IMR-90 (cell line): ENCODE data around the gene GPR157. TPM values are rescaled to one million over a fixed set of nuclear protein-coding genes. Genes with fewer than 3 reads are reported as not detected.

Experiments
- ATAC-seq: fragments of 200-7000 bp; cut with Tn5 transposase; 2 replicates; pipeline ENCODE4 v1.9.1; 2020; ENCODE audit warnings: low read depth, mild to moderate bottlenecking, moderate library complexity
- BruUV-seq: library from RNA; stranded (reverse); fragments of 400-500 nt; replicated peaks from 2 replicates; lab custom pipeline; 2021; lab: Mats Ljungman, UMichigan
- CTCF ChIA-PET: fragments of 300-600 bp; formaldehyde crosslinking; extraction: SDS; loops from one replicate; lab custom pipeline; 2021; ENCODE audit warnings: antibody characterized with exemption; lab: Yijun Ruan, JAX
- POLR2A ChIA-PET: fragments of 300-600 bp; sonication (Branson Sonifier 250); formaldehyde crosslinking; loops from one replicate; lab custom pipeline; 2022; ENCODE audit warnings: antibody characterized with exemption; ENCODE audit not compliant: unreplicated experiment; lab: Charles Lee
- DNase-seq: peaks from one replicate; pipeline ENCODE4 v3.0.0; 2013
- H2AFZ ChIP-seq: replicated peaks from 2 replicates; pipeline ENCODE3; 2013; ENCODE audit warnings: low read length, mild to moderate bottlenecking; ENCODE audit not compliant: poor library complexity
- H2AK5ac ChIP-seq: 2 replicates; pipeline ENCODE4 v1.6.1; 2013; ENCODE audit warnings: low read depth, low read length, inconsistent platforms
- H2AK9ac ChIP-seq: replicated peaks from 2 replicates; pipeline ENCODE3; 2013; ENCODE audit warnings: mild to moderate bottlenecking, low read depth, low read length, moderate library complexity; ENCODE audit not compliant: poor library complexity
- H2BK120ac ChIP-seq: 2 replicates; pipeline ENCODE4 v1.6.1; 2013; ENCODE audit warnings: low read depth, low read length, inconsistent platforms
- H2BK15ac ChIP-seq: 3 replicates; pipeline ENCODE4 v1.6.1; 2013; ENCODE audit warnings: low read depth, low read length, inconsistent platforms
- H2BK20ac ChIP-seq: 2 replicates; pipeline ENCODE4 v1.6.1; 2013; ENCODE audit warnings: low read depth, mild to moderate bottlenecking, inconsistent platforms, low read length, moderate library complexity
- H2BK5ac ChIP-seq: 2 replicates; pipeline ENCODE4 v1.6.1; 2013; ENCODE audit warnings: mild to moderate bottlenecking, low read depth, low read length, inconsistent platforms; ENCODE audit not compliant: poor library complexity, severe bottlenecking
- H3K14ac ChIP-seq: replicated peaks from 2 replicates; pipeline ENCODE4 v1.6.1; 2013; ENCODE audit warnings: low read depth, low read length, inconsistent platforms
- H3K18ac ChIP-seq: 2 replicates; pipeline ENCODE4 v1.6.1; 2013; ENCODE audit warnings: low read depth, low read length, control low read depth
- H3K23ac ChIP-seq: 2 replicates; pipeline ENCODE4 v1.6.1; 2013; ENCODE audit warnings: low read depth, low read length, inconsistent platforms
- H3K27ac ChIP-seq: 2 replicates; pipeline ENCODE4 v1.5.1; 2013; ENCODE audit warnings: mild to moderate bottlenecking, control low read depth, low read length; ENCODE audit not compliant: insufficient read depth
- H3K27me3 ChIP-seq: 2 replicates; pipeline ENCODE4 v1.6.1; 2013; ENCODE audit warnings: low read length; ENCODE audit not compliant: control insufficient read depth, insufficient read depth
- H3K36me3 ChIP-seq: 2 replicates; pipeline ENCODE4 v1.6.1; 2013; ENCODE audit warnings: low read length, mixed read lengths; ENCODE audit not compliant: control insufficient read depth, insufficient read depth
- H3K4ac ChIP-seq: 2 replicates; pipeline ENCODE4 v1.6.1; 2013; ENCODE audit warnings: low read depth, low read length, inconsistent platforms
- H3K4me1 ChIP-seq: 2 replicates; pipeline ENCODE4 v1.6.1; 2013; ENCODE audit warnings: low read length, mixed read lengths; ENCODE audit not compliant: control insufficient read depth, insufficient read depth
- H3K4me2 ChIP-seq: 2 replicates; pipeline ENCODE4 v1.6.1; 2013; ENCODE audit warnings: low read depth, mild to moderate bottlenecking, control low read depth, low read length, moderate library complexity
- H3K4me3 ChIP-seq: 2 replicates; pipeline ENCODE4 v1.5.1; 2013; ENCODE audit warnings: low read depth, mild to moderate bottlenecking, control low read depth, low read length, moderate library complexity; ENCODE audit not compliant: insufficient read depth
- H3K56ac ChIP-seq: 2 replicates; pipeline ENCODE4 v1.6.1; 2013; ENCODE audit warnings: low read length, inconsistent platforms; ENCODE audit not compliant: insufficient read depth; ENCODE audit errors: extremely low read depth
- H3K79me1 ChIP-seq, 2 experiments: 2 replicates each; pipeline ENCODE4 v1.6.1; 2013; ENCODE audit warnings: low read length in 2 of 2, inconsistent platforms in 1 of 2, low read depth in 1 of 2
- H3K9ac ChIP-seq: 2 replicates; pipeline ENCODE4 v1.6.1; 2013; ENCODE audit warnings: low read depth, low read length, control low read depth
- H3K9me1 ChIP-seq: 2 replicates; pipeline ENCODE4 v1.6.1; 2013; ENCODE audit warnings: low read length, inconsistent platforms; ENCODE audit not compliant: insufficient read depth
- H3K9me3 ChIP-seq: 2 replicates; pipeline ENCODE4 v1.6.1; 2013; ENCODE audit warnings: low read length; ENCODE audit not compliant: control insufficient read depth, insufficient read depth
- H4K20me1 ChIP-seq: 2 replicates; pipeline ENCODE4 v1.6.1; 2013; ENCODE audit warnings: low read length, inconsistent platforms; ENCODE audit not compliant: insufficient read depth
- H4K5ac ChIP-seq: 2 replicates; pipeline ENCODE4 v1.6.1; 2013; ENCODE audit warnings: mild to moderate bottlenecking, low read depth, low read length, control low read depth
- H4K8ac ChIP-seq, 2 experiments: 2 replicates each; pipeline ENCODE4 v1.6.1; 2013; ENCODE audit warnings: low read depth in 2 of 2, low read length in 2 of 2, control low read depth in 1 of 2, inconsistent platforms in 1 of 2
- H4K91ac ChIP-seq: 2 replicates; pipeline ENCODE4 v1.6.1; 2013; ENCODE audit warnings: low read depth, low read length, inconsistent platforms; ENCODE audit not compliant: insufficient read depth
- BHLHE40 ChIP-seq: fragments of 150-350 bp; IDR thresholded peaks from 2 replicates; pipeline ENCODE4 v1.6.1; 2016; ENCODE audit warnings: mild to moderate bottlenecking, low read depth, low read length
- CEBPB ChIP-seq: IDR thresholded peaks from 2 replicates; pipeline ENCODE4 v1.6.1; 2012; ENCODE audit warnings: low read depth, low read length, improper control_type of control experiment
- CHD1 ChIP-seq: IDR thresholded peaks from 2 replicates; pipeline ENCODE4 v1.6.1; 2012; ENCODE audit warnings: low read depth, low read length, improper control_type of control experiment
- FOS ChIP-seq: fragments of 150-350 bp; IDR thresholded peaks from 2 replicates; pipeline ENCODE4 v1.6.1; 2016; ENCODE audit warnings: low read depth, low read length
- MAFK ChIP-seq: IDR thresholded peaks from 2 replicates; pipeline ENCODE4 v1.6.1; 2012; ENCODE audit warnings: low read depth, low read length, improper control_type of control experiment
- MXI1 ChIP-seq: IDR thresholded peaks from 2 replicates; pipeline ENCODE4 v1.6.1; 2012; ENCODE audit warnings: low read depth, mild to moderate bottlenecking, low read length, moderate library complexity, borderline replicate concordance
- NFE2L2 ChIP-seq: fragments of 150-350 bp; IDR thresholded peaks from 2 replicates; pipeline ENCODE4 v1.6.1; 2016; ENCODE audit warnings: low read depth, mild to moderate bottlenecking, low read length
- RAD21 ChIP-seq: IDR thresholded peaks from 2 replicates; pipeline ENCODE4 v1.6.1; 2012; ENCODE audit warnings: low read length, improper control_type of control experiment
- RCOR1 ChIP-seq: IDR thresholded peaks from 2 replicates; pipeline ENCODE4 v1.6.1; 2012; ENCODE audit warnings: mild to moderate bottlenecking, low read length, improper control_type of control experiment; ENCODE audit not compliant: insufficient replicate concordance
- RFX5 ChIP-seq: IDR thresholded peaks from 2 replicates; pipeline ENCODE4 v1.8.0; 2012; ENCODE audit warnings: low read depth, mild to moderate bottlenecking, low read length, moderate library complexity
- SMC3 ChIP-seq: fragments of 150-350 bp; IDR thresholded peaks from 2 replicates; pipeline ENCODE4 v1.6.1; 2016; ENCODE audit warnings: low read depth, mild to moderate bottlenecking, antibody characterized with exemption, low read length, moderate library complexity
- WGBS, 2 experiments: methylation state at CpG; one replicate each; pipeline versions ENCODE4 v1.1.5 to v1.1.7; 2013; ENCODE audit warnings: missing lambda C conversion rate in 2 of 2; ENCODE audit not compliant: insufficient read length in 1 of 2; ENCODE audit errors: extremely low coverage in 2 of 2; 5-methylcytosine and 5-hydroxymethylcytosine counted together
- dilution Hi-C: fragments of 300-500 bp; cut with HindIII; formaldehyde crosslinking; loops from one replicate; pipeline ENCODE4 v1.14.3; 2018; ENCODE audit warnings: low sequenced_read_pairs; ENCODE audit not compliant: unreplicated experiment
- in situ Hi-C: fragments of 300-500 bp; cut with MboI; formaldehyde crosslinking; loops from 3 replicates; pipeline ENCODE4 v1.14.3; 2019; ENCODE audit warnings: low sequenced_read_pairs, inconsistent platforms, mixed read lengths
- intact Hi-C: fragments of 100-400 bp; cut with micrococcal nuclease; formaldehyde crosslinking; loops from 2 replicates; pipeline ENCODE4 v1.10.0; 2022
- polyA plus RNA-seq, 3 experiments: library from polyadenylated mRNA; depleted of rRNA; stranded (reverse); fragments of >200 nt; gene quantifications; 2 replicates each; pipeline ENCODE4 v1.2.3, GENCODE V29; 2012; ENCODE audit warnings: low replicate concordance in 1 of 3
- total RNA-seq: library from RNA; depleted of rRNA; stranded (reverse); fragments of >200 nt; gene quantifications from 2 replicates; pipeline ENCODE4 v1.2.3, GENCODE V29; 2012
- TF ChIP-seq, protein P1 (sequence below): fragments of 150-350 bp; IDR thresholded peaks from 2 replicates; pipeline ENCODE4 v1.6.1; 2017; ENCODE audit warnings: mild to moderate bottlenecking, antibody characterized with exemption, low read length, low read depth
- TF ChIP-seq, protein P2 (sequence below): fragments of 150-350 bp; IDR thresholded peaks from 2 replicates; pipeline ENCODE4 v1.6.1; 2016; ENCODE audit warnings: low read depth, mild to moderate bottlenecking, low read length, moderate library complexity, borderline replicate concordance

The GPR157 gene
- total and polyA plus RNA-seq, 2 of the 4 experiments (the other 2 are of a cell fraction), result 1.8 to 2.7 TPM

DNA sequence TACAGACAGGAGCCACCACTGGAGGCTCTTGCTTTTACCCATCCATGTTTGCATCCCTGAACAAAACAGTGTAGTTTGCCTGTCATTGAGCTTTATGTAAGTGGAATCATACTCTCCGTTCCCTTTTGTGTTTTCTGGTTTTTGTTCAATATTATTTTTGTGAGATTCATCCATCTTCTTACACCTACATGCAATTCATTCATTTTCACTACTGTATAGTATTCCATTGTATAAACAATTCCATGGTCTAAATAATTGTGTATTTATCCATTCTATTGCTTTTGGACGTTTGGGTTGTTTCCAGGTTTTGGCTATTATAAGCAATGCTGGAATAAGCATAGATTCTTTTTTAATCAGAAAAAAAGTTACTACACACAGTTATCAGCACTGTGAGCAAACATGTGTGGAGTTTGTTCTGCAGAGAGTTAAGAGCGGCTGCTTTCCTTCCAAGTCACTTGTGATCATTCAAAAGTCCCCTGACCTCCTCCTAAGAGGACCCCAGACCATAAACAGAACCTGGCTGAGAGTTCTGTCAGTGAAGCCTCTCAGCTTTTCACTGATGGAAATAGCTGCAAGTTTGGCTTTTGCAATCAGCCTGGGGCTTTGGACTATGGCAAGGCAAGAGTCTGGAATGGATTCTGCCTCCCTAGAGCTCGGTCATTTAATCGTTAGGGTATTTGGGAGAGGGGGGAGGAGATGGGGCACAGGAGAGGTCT, 5.1 kb upstream of the GPR157 start:
- Histone ChIP-seq H4K8ac (no peak overlapping the region), H2BK20ac (no peak overlapping the region), H2AK9ac (no peak overlapping the region), H3K4me3 (no peak overlapping the region), H3K4me1 (peaks cover 4% of the 10 kb centered on the region; the same call in 1 of the 2 replicates), H3K14ac (no peak overlapping the region), H3K27me3 (peaks cover 2% of the 10 kb centered on the region; the same call in 1 of the 2 replicates), H3K9me3 (no peaks in the 10 kb centered on the region), H3K56ac (no peak overlapping the region), H3K79me1 (no peaks in the 10 kb centered on the region), H2AK5ac (no peak overlapping the region), H4K91ac (no peak overlapping the region), H3K23ac (no peak overlapping the region), H4K20me1 (peaks cover 3% of the 10 kb centered on the region), H2BK5ac (no peak overlapping the region), H3K9ac (no peak overlapping the region), H2BK15ac (no peak overlapping the region), H3K4ac (no peak overlapping the region), H3K9me1 (0 out of 2 replicates have a peak, but pooled peaks cover 4% of the 10 kb centered on the region), H2BK120ac (no peak overlapping the region), H3K4me2 (no peak overlapping the region), H4K5ac (no peak overlapping the region), H3K18ac (no peak overlapping the region), H3K27ac (no peak overlapping the region), H3K36me3 (no peaks in the 10 kb centered on the region), H2AFZ (no peak overlapping the region)
- ChIA-PET POLR2A (no interaction called here), CTCF (no interaction called here)
- 20% methylated on average over 2 of the region's 5 CpGs; no CpG with 5 or more reads in 1 of the 2 experiments for WGBS, 2 experiments
- TF ChIP-seq MXI1 (no peak), CHD1 (no peak), MAFK (no peak), CEBPB (no peak), FOS (no peak), BHLHE40 (no peak), SMC3 (no peak), RAD21 (no peak), RFX5 (no peak), RCOR1 (no peak), NFE2L2 (no peak)
- TF ChIP-seq, protein P1, sequence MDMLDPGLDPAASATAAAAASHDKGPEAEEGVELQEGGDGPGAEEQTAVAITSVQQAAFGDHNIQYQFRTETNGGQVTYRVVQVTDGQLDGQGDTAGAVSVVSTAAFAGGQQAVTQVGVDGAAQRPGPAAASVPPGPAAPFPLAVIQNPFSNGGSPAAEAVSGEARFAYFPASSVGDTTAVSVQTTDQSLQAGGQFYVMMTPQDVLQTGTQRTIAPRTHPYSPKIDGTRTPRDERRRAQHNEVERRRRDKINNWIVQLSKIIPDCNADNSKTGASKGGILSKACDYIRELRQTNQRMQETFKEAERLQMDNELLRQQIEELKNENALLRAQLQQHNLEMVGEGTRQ, result no peak
- TF ChIP-seq, protein P2, sequence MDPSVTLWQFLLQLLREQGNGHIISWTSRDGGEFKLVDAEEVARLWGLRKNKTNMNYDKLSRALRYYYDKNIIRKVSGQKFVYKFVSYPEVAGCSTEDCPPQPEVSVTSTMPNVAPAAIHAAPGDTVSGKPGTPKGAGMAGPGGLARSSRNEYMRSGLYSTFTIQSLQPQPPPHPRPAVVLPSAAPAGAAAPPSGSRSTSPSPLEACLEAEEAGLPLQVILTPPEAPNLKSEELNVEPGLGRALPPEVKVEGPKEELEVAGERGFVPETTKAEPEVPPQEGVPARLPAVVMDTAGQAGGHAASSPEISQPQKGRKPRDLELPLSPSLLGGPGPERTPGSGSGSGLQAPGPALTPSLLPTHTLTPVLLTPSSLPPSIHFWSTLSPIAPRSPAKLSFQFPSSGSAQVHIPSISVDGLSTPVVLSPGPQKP, result no peak
- intact Hi-C loops (loop anchor here (2.0 kb wide), 1 partner anchor 13 kb away; no protein-coding TSS in a partner anchor), dilution Hi-C loops (no loop called here), in situ Hi-C loops (loop anchor here (25.0 kb wide), 1 partner anchor 353 kb away; no protein-coding TSS in a partner anchor)
- DNase-seq, result no peak
- BruUV-seq, result no TSS peak
- no peak for ATAC-seq
